Activated naive CD8-positive, alpha-beta T cell treated with anti-CD3 and anti-CD28 coated beads for 36 hours (primary cell): Measurements from ENCODE around the gene BMERB1. TPM values are rescaled to one million over a fixed set of nuclear protein-coding genes. Genes with fewer than 3 reads are reported as not detected.
A peak's percentile ranks its signal among the peaks of the same experiment; 100 is the strongest.

ENCODE experiments used
- DNase-seq: peaks from one replicate; pipeline ENCODE4 v3.0.0; 2021
- H3K27ac Mint-ChIP-seq: one replicate; pipeline ENCODE4 v1.8.0; 2022; ENCODE audit warnings: mild to moderate bottlenecking, moderate library complexity, mixed read lengths
- H3K27me3 Mint-ChIP-seq: one replicate; pipeline ENCODE4 v1.8.0; 2022; ENCODE audit warnings: mild to moderate bottlenecking, mixed read lengths
- H3K36me3 Mint-ChIP-seq: one replicate; pipeline ENCODE4 v1.8.0; 2021; ENCODE audit warnings: mild to moderate bottlenecking, mixed read lengths
- H3K4me1 Mint-ChIP-seq: one replicate; pipeline ENCODE4 v1.8.0; 2021; ENCODE audit warnings: mixed read lengths
- H3K4me3 Mint-ChIP-seq: one replicate; pipeline ENCODE4 v1.8.0; 2022; ENCODE audit warnings: mild to moderate bottlenecking, moderate library complexity, mixed read lengths
- H3K9me3 Mint-ChIP-seq: one replicate; pipeline ENCODE4 v1.8.0; 2022; ENCODE audit warnings: mixed read lengths
- total RNA-seq, 2 experiments: library from RNA; stranded (reverse); gene quantifications; one replicate each; pipeline ENCODE4 v1.2.3, GENCODE V29; 2021

Gene BMERB1
- total RNA-seq, 2 experiments from 2014 or later: 19.9 to 24.8 TPM

DNA sequence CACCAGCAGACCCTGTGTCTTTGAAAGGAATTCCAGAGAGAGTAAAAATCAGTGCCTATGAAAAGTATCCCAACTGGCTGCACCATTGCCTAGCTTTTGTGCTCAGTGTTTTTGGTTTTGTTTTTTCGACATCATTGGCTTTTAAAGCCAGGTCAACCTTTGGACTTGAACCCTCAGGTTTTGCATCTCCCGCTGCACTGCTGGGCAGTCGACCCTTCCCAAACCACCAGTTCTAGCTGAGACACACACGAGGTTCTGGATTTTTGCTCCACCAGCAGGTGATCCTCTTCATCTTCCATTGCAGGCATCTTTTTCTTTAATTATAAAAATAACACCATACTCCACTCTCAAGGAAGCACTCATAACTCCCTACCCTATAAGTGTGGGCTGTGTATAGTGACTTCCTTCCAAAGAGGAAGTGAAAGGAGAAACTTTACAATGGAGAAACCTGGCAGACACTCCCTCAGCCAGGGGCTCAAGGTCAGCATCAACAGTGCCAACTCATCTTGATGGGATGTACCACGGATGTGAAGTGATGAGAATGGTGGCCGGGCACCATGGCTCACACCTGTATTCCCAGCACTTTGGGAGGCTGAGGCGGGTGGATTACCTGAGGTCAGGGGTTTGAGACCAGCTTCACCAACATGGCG is 57.8 kb downstream of the BMERB1 start:
- Mint-ChIP-seq H3K4me3 (no peak overlapping the region), H3K4me1 (peaks cover 49% of the 10 kb centered on the region), H3K36me3 (peaks cover 15% of the 10 kb centered on the region), H3K27ac (peak overlapping the region; percentile 59), H3K9me3 (peaks cover 3% of the 10 kb centered on the region), H3K27me3 (no peaks in the 10 kb centered on the region)
- DNase-seq: no peak

DNA sequence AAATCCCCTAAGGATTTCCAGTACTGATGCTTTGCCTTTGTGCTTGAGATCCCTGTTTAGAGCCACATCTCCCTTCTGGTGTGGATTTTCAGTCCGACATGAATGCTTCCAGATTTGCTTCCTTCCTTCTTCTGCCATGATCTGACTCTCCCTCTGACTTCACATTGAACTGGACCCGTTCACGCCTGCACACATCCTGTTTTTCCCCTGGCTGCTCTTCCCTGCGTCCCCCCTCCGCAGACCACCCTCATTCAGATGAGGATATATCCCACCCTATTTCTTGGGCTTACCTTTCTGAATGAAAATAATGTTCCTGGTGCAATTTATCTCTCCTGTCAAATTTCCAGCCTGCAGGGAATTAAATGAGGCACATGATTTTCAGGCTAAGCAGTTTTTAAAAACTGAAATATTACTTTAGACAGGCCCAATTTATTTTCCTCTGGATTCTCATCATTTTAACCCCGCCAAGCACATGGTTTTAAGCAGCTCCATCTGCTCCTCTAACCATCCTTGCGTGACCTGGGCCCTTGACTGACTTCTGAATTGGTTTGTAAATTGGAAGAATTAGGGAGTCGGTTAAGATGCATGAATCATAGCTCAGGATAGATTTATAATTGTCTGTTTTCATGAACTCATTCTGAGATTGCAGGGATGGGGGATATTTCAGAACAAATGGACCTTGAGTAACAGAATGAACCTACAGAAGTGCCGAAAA is 59.2 kb downstream of the BMERB1 start:
- peak overlapping the region; percentile 72 for H3K27ac Mint-ChIP-seq
- peaks cover 20% of the 10 kb centered on the region for H3K36me3 Mint-ChIP-seq
- peaks cover 3% of the 10 kb centered on the region for H3K9me3 Mint-ChIP-seq
- H3K4me1 Mint-ChIP-seq: peaks cover 51% of the 10 kb centered on the region
- no peak overlapping the region for H3K4me3 Mint-ChIP-seq
- no peak for DNase-seq
- H3K27me3 Mint-ChIP-seq: no peaks in the 10 kb centered on the region

DNA sequence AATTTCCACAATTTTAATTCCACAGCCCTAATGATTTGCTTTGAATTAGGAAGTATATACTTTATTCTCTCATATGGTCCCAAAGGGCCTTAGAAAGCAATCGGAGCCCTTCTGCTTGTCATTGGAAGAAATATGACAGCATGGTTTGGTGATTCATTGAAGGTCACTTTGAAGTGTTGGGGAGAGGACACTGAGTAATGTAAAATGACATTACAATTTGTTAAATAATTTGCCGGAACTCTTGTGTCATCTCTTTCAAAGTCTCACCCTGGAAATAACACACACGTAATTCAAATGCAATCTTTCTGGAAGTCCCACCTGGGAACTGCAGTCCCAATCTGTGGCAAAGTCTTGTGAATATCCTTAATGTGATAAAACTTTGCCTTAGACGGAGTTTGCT is 59.8 kb downstream of the BMERB1 start:
- Mint-ChIP-seq H3K27me3 (no peaks in the 10 kb centered on the region), H3K4me3 (no peak overlapping the region), H3K27ac (peak overlapping the region; percentile 72), H3K4me1 (peaks cover 47% of the 10 kb centered on the region), H3K9me3 (peaks cover 3% of the 10 kb centered on the region), H3K36me3 (peaks cover 20% of the 10 kb centered on the region)
- no peak for DNase-seq

DNA sequence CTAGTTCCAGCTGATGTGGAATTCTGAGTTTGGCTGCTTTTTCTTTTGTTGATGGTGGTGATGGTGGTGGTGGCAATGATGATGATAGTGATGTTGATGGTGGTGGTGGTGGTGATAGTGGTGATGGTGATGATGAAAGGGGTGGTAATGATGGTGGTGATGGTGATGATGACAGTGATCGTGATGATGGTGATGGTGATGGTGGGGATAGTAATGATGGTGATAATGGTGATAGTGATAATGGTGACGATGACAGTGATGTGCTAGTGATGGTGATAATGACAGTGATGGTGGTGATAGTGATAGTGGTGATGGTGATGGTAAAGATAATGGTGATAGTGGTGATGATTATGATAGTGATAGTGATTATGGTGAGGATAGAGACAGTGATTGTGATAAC is 61.5 kb downstream of the BMERB1 start:
- peak overlapping the region; percentile 7 for H3K27ac Mint-ChIP-seq
- H3K36me3 Mint-ChIP-seq: peaks cover 20% of the 10 kb centered on the region
- no peaks in the 10 kb centered on the region for H3K27me3 Mint-ChIP-seq
- peaks cover 3% of the 10 kb centered on the region for H3K9me3 Mint-ChIP-seq
- H3K4me3 Mint-ChIP-seq: no peak overlapping the region
- H3K4me1 Mint-ChIP-seq: peaks cover 35% of the 10 kb centered on the region
- DNase-seq: no peak

DNA sequence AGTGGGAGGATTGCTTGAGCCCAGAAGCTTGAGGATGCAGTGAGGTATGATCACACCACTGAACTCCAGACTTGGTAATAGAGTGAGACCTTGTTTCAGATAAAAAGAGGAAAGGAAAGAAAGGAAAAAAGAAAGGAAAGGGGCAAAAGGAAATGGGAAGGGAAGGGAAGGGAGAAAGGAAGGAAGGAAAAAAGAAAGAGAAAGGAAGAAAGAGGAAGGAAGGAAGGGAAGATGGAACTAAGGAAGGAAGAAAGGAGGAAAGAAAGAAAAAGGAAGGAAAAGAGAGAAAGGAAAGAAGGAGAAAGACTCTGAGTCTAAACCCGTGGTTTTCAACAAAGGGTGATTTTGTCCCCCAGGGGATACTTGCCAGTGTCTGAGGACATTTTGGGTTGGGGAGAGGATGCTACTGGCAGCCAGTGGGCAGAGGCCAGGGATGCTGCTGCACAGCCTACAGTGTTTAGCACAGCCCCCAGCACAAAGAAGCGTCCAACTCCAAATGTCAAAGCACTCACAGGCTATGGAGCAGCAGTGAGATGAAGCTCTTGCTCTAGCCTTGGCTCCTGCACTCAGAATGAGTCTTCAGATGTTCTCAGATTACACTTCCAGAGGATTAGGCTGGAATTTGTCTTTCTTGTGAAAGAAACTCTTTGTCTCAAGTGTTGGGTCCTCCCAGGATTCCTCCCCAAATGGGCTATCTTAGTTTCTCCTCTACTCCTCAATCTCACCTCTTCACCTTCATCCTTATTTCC is 64.2 kb downstream of the BMERB1 start:
- Mint-ChIP-seq H3K27me3 (no peaks in the 10 kb centered on the region), H3K4me3 (no peak overlapping the region), H3K36me3 (peaks cover 10% of the 10 kb centered on the region), H3K9me3 (peaks cover 3% of the 10 kb centered on the region), H3K4me1 (peaks cover 18% of the 10 kb centered on the region), H3K27ac (no peak overlapping the region)
- no peak for DNase-seq

DNA sequence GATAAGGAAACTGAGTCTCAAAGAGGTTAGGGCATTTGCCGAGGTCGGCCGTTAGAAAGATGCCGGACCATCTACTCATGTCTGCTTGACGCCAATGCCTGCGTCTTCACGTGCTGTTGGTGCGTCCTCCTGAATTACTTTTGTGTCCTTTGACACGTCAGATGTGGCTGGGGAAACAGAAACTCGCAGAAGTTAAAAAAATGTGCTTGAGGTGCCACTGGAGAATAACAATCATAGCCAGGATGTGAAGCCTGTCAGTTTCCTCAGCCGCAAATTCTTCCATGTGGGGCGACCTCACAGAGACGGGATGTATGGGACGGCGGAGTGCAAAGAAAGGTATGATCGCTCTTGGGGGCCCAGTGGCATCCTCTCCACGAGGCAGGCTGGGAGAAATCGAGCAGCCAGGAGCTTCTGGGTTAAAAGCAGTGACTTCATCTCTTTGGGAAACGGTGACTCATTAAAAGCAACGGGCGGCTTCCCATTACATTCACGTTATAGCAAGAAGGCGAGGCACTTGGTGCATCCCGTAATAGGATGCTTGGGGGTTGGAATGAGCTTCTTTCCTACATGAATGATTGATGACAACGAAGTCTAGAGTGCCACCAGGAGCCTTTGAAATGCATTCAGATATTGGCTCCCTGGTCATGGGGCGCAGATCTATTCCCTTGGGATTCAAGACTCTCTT is 67.8 kb downstream of the BMERB1 start:
- Mint-ChIP-seq H3K9me3 (no peaks in the 10 kb centered on the region), H3K27ac (no peak overlapping the region), H3K4me3 (no peak overlapping the region), H3K4me1 (peaks cover 9% of the 10 kb centered on the region), H3K27me3 (no peaks in the 10 kb centered on the region), H3K36me3 (peaks cover 7% of the 10 kb centered on the region)
- no peak for DNase-seq

DNA sequence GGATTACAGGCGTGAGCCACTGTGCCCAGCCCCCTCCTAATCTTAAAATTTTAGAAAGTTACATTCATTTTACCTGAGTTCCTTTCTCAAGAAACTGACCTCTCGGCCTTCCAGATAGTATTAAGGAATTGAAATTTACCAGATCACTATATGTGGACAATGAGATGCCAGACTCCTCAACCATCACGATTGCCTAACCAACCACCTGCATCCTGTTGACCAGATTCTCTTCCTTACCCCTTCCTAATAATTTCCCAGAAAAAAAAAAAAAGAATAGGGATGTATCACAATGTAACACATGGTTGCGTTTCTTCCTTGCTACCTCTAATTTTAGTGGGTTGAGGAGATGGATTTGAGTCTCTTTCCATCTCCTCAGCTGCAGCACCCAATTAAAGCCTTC is 72.1 kb downstream of the BMERB1 start:
- H3K4me1 Mint-ChIP-seq: peaks cover 14% of the 10 kb centered on the region
- no peaks in the 10 kb centered on the region for H3K9me3 Mint-ChIP-seq
- H3K4me3 Mint-ChIP-seq: no peak overlapping the region
- DNase-seq: no peak
- H3K27ac Mint-ChIP-seq: no peak overlapping the region
- peaks cover 2% of the 10 kb centered on the region for H3K36me3 Mint-ChIP-seq
- H3K27me3 Mint-ChIP-seq: no peaks in the 10 kb centered on the region

DNA sequence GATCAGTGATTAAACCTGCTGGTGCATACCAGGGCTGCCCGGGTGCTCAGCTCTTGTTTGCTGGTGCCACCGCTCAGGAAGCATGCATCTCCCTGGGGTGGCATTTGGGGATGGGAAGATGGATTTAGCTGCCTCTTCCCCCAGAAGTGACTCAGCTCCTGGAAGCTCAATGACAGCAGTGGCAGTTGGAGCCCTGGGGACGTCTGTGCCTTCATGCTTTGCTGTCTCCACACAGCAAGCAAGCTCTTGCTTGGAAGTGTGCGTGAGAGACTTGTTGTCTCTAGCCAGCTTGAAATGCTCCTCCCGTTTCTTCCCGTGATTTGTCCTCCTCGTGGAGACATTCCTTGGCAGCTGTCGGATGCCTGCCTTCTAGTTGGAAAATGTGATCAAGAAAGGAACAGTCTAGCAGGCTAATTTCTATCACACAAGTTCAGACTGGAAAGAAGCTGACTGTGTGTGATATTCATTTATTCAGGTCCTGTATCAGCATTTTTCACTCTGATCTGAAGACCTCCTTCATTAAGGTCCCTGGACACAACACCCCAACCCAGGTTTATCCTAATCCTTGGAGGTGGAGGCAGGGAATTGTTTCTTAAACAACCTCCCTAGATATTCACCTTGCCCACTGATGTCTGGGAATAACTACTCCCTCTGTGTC is 73.0 kb downstream of the BMERB1 start:
- DNase-seq: no peak
- no peak overlapping the region for H3K27ac Mint-ChIP-seq
- H3K9me3 Mint-ChIP-seq: no peaks in the 10 kb centered on the region
- peaks cover 2% of the 10 kb centered on the region for H3K36me3 Mint-ChIP-seq
- no peaks in the 10 kb centered on the region for H3K27me3 Mint-ChIP-seq
- H3K4me3 Mint-ChIP-seq: no peak overlapping the region
- peaks cover 10% of the 10 kb centered on the region for H3K4me1 Mint-ChIP-seq

DNA sequence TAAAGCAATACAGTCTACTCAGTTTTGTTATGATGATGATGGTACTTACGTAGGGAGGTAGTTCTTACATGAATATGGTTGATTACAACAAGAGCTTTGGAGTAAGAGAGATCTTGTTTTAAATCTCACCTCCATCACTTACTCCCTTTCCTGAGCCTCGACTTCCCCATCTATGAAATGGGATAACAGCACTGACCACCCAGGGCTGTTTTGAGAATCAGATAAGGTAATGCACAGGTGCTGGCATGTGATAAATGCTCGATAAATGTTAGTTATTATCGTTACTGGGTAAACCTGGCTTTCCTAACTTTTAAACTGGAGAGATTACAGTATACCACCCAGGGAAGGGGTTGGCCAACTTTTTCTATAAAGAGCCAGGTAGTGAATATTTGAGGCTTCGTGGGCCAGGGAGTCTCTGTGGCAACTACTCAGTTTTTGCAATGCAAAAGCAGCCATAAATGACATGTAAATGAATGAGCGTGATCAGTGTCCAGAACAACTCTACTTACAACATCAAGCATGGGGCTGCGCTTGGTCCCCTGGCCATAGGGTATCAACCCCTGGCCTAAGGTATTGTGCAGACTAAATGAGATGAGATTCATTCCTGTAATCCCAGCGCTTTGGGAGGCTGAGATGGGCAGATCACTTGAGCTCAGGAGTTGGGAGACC is 73.7 kb downstream of the BMERB1 start:
- no peaks in the 10 kb centered on the region for H3K27me3 Mint-ChIP-seq
- H3K4me1 Mint-ChIP-seq: peaks cover 10% of the 10 kb centered on the region
- H3K27ac Mint-ChIP-seq: no peak overlapping the region
- no peak overlapping the region for H3K4me3 Mint-ChIP-seq
- no peak for DNase-seq
- H3K9me3 Mint-ChIP-seq: no peaks in the 10 kb centered on the region
- H3K36me3 Mint-ChIP-seq: peaks cover 2% of the 10 kb centered on the region

DNA sequence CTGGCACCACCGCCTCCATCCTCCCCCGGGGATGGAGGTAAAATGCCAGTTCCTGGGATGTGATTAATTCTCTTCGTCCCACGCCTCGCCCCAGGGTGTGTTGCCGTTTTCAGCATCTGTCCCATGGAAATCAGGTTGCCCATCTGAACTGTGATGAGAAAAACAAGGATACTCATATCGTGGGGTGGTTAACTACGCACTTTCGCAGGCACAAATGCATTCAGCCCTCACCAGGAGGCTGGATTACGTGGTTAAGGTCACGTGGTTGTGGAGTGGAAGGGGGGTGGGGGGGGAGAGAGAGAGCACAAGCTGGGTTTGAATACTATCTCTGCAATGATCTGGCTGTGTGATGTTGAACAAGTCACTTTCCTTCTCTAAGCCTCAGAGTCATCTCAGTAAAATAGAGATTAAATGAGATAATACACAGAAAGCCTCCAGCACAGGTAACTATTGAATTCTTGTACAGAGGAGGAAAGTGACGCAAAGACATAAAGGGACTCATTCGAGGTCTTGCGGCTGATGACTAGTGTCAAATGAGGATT is 74.7 kb downstream of the BMERB1 start:
- no peak for DNase-seq
- H3K4me1 Mint-ChIP-seq: peaks cover 10% of the 10 kb centered on the region
- H3K36me3 Mint-ChIP-seq: peaks cover 2% of the 10 kb centered on the region
- no peaks in the 10 kb centered on the region for H3K9me3 Mint-ChIP-seq
- H3K27me3 Mint-ChIP-seq: no peaks in the 10 kb centered on the region
- no peak overlapping the region for H3K27ac Mint-ChIP-seq
- no peak overlapping the region for H3K4me3 Mint-ChIP-seq

DNA sequence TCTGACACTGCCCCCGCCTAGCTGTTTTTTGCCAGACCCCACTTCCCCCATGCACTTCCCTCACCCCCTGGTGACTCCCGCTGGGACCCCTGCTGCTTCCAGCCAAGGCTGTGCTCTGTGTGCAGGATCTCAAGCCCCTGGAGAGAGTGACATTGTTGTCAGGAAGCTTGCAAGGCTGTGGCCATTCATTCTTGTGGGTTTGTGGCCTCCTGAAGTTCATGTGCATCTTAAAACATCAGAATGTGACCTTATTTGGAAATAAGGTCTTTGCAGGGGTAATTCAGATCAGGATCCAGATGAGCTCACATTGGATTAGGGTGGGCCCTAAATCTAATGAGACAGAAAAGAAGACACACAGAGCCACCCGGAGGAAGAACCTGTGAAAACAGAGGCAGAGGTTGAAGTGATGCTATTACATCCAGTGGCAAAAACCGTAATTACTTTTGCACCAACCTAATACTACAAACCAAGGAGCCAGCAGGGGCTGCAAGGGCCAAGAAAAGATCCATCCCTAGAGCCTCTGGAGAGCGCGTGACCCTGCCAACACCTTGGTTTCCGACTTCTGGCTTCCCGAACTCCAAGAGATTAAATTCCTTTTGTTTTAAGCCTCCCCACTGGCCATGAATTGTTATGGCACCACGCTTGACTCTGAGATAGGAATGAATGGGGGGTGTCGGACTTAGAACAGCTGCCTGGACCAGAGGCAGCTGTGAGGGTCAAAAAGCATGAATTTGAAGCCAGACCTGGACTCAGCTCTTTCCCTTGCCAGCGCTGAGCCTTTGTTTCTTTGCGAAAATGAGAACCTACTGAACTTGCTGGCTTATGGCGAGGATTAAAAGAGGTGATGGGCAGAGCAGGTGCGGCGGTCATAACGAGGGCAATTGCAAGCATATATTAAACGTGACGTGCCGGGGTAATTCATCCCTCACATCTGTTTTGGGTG is 75.5 kb downstream of the BMERB1 start:
- no peaks in the 10 kb centered on the region for H3K9me3 Mint-ChIP-seq
- H3K36me3 Mint-ChIP-seq: peaks cover 2% of the 10 kb centered on the region
- no peak for DNase-seq
- H3K4me3 Mint-ChIP-seq: no peak overlapping the region
- H3K4me1 Mint-ChIP-seq: peaks cover 10% of the 10 kb centered on the region
- peak overlapping the region; percentile 34 for H3K27ac Mint-ChIP-seq
- H3K27me3 Mint-ChIP-seq: no peaks in the 10 kb centered on the region

DNA sequence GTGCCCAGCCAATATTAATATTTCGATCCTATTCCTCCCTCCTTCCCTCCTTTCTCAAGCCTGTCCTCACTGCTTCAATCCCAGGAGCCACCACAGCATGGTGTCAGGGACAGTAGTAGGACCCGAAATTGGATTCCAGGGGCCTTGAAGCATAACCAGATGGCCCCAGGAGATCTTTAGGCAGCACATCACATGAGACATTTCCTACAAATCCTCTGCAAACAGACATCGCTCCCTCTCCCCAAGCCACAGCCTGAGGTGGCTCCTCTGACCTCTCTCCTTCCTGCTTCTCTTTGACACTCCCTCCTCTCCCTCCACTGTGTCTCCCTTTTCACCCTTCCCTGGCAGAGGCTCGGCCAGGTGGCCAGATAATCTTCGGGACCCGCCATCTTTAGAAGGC is 76.6 kb downstream of the BMERB1 start:
- H3K27ac Mint-ChIP-seq: no peak overlapping the region
- peaks cover 10% of the 10 kb centered on the region for H3K4me1 Mint-ChIP-seq
- H3K4me3 Mint-ChIP-seq: no peak overlapping the region
- DNase-seq: no peak
- no peaks in the 10 kb centered on the region for H3K9me3 Mint-ChIP-seq
- H3K36me3 Mint-ChIP-seq: peaks cover 4% of the 10 kb centered on the region
- H3K27me3 Mint-ChIP-seq: no peaks in the 10 kb centered on the region

DNA sequence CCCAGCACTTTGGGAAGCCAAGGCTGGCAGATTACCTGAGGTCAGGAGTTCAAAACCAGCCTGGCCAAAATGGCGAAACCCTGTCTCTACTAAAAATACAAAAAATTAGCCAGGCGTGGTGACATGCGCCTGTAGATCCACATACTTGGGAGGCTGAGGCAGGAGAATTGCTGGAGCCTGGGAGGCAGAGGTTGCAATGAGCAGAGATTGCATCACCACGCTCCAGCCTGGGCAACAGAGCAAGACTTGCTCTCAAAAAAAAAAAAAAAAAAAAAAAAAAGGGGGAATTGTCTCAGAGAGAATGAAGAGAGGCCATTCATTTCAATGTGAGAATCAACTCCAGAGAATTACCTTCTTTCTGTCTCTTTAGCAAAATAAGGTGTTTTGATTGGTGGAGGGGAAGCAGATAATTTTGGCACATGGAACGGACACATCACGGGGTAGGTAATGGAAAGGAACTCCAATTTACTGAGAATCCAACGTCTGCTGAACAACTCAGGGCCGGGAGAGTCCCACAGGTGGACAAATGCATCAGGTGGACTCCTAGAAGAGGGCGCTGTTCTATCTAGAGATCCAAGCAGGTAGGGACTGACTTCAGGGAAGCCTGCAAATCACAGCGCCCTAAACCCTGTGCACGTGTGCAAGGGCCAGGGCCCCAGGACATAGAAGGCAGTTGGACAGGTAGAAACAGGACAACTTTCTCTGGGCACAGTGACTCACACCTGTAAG is 77.5 kb downstream of the BMERB1 start:
- peaks cover 10% of the 10 kb centered on the region for H3K4me1 Mint-ChIP-seq
- no peak overlapping the region for H3K4me3 Mint-ChIP-seq
- H3K27ac Mint-ChIP-seq: no peak overlapping the region
- peaks cover 2% of the 10 kb centered on the region for H3K36me3 Mint-ChIP-seq
- no peaks in the 10 kb centered on the region for H3K27me3 Mint-ChIP-seq
- no peaks in the 10 kb centered on the region for H3K9me3 Mint-ChIP-seq
- no peak for DNase-seq
